HUDEP-2 (cell line): ENCODE data around the gene TTC9.
"Not testable (repeated sequence)": the region's sequence is repeated elsewhere in the genome, so short reads cannot be mapped to it uniquely, and the experiment has no call there.

ENCODE experiments used
- DNase-seq, 76 experiments: peaks; one replicate each; lab custom pipeline; 2025; ENCODE audit not compliant: unreplicated experiment in 76 of 76; lab: John Stamatoyannopoulos, UW

TTC9 gene

DNA sequence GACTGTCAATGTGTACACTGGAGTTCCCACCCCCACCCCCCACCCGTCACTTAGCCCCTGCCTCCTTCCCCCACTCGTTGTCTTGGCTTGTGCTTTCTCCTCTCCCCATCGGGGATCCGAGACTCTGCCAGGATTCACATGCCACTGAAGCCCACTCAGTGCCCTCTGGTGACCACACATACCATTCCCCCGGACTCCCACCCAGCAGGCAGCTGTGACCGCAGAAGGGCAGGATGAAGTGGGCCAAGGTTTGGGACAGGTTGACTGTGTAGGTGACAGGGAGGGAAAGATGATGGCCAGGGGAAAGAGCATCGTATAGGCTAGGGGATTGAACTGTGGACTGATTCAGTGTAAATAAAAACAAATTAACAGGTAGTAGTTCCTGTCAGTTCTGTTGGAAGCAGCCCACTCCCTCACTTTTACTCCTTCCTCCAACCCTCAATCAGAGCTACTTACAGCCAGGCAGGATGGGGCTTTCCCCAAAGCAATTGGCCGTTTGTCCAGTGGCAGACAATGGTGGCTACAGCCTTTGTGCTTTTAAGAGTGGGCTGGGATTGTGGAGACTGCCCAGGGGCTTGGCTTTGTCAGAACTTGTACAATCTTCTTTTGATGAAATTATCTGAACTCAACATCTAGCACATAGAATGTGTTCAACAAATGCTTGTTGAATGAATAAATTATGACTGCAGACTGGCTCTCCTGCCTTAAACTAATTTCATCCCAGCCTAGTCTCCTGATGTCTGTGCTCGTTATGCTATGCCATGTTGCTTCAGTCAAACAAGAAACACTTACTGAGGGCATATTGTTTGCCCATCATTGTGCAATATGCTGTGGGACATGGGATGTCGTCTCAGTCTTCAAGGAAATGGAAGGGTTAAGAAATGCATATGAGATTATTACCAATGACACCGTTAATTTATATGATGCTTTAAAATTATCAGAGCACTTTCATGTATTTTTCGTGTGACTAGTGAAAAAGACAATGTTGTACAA is 30.2 kb downstream of the TTC9 start:
- no peak for DNase-seq

DNA sequence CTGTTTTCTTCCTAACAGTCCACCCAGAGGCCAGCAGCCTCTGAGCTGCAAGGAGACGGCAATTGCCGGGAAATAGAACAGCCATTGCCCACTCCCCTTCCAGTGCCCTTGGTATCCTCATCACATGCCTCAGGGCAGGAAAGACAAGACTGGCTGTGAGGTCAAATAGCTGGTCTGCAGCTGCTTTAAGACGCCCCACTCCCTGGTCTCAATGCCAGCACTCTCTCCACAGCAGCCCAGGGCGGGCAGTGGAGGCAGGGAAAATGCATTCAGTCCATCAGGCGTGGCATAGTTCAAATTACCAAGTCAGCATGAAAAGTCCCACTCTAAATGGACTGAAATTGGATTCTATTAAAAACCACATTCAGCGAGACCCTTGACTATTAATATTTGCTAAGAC is 35.6 kb downstream of the TTC9 start:
- no peak for DNase-seq

DNA sequence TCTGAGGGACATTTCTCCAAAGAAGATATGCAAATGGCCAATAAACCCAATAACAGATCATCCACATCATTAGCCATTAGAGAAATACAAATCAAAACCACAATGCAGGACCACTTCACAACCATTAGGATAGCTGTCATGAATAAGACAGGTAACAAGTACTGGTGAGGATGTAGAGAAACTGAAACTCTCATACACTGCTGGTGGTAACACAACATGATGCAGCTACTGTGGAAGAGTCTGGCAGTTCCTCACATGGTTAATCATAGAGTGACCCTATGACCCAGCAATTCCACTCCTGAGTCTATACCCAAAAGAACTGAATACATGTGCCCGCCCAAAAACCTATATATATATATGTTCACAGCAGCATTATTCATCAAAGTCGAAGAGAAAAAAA is 39.0 kb downstream of the TTC9 start:
- DNase-seq: no peak

DNA sequence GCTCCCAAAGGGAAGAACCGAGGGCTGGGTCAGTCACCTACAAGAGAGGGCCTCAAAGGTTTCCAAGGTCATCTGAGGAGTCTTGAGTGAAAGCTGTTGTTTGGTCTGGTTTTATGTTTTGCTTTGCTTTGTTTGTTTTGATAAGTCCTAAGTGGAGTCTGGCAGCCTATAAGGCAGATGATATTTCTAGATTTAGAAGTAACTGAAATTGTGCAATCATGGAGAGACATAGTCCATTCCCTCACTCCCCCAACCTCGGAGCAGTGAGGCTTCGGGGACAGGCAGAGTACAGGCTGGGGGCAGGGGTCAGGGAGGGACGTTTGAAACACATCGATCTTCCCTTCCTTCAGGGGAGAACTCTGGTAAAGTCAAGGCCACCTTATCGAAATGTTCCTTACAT is 42.3 kb downstream of the TTC9 start:
- DNase-seq: no peak

DNA sequence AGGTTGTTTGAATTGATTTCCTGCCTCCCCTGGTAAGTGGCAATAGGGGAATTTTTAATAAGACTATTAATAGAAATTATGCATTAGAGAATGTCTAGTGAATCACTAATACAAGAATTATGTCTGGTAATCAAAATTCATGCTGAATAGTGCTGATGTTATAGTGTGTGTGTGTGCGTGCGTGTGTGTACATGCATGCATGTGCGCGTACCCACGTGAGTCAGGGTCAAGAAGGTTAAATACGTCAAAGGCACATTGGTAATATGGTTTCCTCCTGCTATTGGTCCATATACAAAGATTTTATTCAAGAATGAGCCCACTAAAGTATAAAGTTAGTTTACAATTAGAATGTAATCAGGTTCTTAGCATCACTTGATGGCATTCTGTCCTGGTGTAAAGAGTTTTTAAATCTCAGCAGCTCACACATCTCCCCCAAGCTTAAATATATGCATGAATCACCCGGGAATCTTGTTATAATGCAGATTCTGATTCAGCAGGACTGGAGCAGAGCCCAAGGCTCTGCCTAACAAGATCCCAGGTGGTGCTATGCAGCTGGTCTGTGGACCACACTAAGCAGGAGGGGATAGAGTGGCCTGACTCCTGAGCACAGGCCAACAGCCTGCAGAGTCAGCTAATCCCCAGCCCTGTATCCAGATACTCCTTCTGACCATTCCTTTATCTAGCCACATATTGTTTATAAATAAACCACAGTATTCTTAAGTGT is 43.9 kb downstream of the TTC9 start:
- DNase-seq: no peak

DNA sequence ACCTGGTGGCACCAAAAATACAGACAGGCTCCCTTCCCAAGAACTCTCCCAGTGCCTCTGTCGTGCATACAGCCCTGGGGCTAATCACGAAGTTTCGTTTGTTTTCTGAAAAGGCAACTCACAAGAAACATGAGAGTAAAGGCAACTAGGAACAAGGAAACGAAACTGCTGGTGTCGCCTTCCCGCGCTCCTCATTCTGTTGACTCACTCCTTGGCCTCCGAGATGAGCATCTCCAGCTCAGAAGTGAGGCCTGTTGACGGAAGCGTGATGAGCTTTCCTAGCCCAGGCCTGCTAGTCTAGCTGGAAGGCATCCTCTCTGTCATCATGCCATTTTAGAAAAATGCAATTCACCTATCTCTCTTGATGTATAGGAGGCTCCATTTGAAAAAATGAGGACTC is 50.5 kb downstream of the TTC9 start:
- no peak for DNase-seq

DNA sequence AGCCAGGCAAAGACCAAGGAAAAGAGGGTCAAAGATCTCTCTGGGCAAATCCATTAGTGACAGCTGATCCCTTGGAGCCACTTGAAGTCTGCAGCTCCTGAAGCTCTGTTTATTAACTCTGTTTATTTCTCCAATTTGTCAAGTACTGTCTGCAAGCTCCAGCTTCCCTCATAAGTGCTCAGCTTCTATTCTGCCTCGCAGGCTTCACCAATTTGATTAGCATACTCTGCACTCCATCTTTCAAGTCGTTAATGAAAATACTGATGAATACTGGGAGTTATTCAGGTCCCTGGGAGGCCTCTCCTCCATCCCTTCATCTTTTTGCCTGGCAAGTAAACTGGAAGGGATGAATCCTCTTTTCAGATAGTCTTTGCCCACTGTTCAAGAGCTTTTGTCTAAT is 54.3 kb downstream of the TTC9 start:
- no peak for DNase-seq

DNA sequence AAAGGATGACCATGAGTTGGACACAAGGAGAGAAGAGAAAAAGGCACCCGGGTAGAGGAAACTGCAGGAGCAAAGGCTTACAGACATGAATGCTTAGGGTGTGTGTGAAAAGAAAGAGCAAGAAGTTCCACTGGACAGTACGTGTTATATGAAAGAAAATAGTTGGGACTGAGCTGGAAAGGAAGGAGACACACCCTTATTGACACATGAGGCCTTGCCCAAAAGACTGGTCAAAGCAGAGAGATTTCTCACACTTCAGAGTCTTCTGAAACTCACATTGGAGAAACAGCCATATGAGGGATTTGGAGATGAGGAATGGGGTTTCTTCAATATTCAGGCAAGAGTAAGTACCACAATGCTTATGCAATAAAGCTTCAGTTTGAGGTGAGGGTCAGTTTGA is 56.0 kb downstream of the TTC9 start:
- DNase-seq: no peak

DNA sequence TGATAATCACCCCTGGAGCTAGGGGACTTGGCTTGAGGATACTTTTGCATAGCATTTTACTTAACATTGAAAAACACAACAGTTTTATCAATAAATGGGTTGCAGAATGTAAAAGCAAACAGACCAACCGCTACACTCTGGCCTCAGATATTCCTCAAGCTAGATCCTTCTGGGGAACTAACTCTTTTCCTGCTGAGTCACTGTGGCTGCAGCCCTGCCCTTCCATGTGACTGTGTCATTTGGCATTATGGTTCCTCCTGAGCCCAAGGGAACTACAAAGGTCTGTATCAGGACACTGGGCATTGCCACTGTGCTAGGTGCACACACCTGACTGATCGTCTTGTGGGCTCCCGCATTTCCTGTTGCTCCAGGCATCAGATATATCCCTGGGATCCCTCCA is 56.6 kb downstream of the TTC9 start:
- DNase-seq: peak in 10 of 76 experiments; percentile 2 to 22 (median 13)

DNA sequence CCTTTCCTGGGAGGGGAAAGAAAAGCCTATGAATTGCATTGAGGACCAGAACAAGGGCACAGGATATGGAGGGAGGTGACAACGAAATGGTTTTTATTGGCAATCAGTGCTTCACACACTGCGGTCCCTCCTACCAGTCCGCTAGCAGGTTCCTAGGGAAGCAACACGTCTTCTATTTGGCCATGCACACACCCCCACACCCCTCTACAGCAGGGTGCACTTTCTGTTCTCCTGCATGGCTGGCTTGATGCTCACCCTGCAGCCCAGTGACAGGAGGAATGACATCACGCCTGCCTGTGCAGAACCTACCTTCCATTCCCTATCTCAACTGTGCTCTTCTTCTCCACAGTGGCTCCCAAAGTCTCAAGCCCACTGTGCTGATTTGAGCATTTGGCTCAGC is 57.9 kb downstream of the TTC9 start:
- DNase-seq: no peak

DNA sequence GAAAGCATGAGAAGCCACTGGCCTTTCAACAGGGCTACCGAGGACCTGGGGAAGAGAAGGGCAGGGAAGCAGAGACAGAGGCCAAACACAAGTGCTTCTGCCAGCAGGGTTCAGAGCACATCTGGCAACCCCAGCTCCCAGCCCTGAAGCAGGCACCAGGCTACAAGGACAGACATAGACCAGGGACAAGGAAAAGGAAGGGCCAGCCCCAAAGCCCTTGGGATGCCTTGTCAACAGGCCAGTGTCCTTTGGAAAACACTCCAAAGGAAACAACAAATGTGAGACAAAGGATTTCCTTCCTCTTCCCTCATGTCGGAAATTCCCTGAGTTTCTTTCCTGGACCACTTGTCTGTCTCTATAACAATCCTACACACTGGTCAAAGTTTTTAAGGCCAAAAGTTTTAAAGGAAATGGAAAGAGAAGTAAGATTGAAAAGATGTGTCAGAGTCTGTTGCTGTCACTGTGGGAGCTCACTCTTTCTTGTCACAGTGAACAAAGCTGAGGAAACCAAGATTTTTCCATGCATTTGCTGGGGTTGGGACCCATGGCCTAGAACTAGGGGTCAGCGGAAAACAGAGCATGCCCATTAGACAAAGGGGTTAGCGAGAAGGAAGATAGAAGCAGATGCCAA is 59.4 kb downstream of the TTC9 start:
- DNase-seq: no peak

DNA sequence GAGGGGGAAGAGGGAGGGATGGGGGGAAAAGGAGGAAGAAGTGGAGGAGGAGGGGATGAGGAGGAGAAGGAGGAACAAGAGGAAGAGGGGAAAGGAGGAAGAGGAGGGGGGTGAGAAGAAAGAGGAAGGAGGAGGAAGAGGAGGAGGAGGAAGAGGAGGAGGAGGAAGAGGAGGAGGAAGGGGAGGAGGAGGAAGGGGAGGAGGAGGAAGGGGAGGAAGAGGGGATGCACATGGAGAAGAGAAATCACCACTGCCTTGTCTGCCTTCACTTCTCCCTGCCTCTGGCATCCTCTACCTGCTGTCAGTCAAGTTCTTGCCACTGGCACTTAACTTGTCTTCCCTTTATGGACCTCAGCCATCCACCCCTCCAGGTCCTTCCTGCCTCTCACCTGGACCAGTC is 59.9 kb downstream of the TTC9 start:
- no peak for DNase-seq

DNA sequence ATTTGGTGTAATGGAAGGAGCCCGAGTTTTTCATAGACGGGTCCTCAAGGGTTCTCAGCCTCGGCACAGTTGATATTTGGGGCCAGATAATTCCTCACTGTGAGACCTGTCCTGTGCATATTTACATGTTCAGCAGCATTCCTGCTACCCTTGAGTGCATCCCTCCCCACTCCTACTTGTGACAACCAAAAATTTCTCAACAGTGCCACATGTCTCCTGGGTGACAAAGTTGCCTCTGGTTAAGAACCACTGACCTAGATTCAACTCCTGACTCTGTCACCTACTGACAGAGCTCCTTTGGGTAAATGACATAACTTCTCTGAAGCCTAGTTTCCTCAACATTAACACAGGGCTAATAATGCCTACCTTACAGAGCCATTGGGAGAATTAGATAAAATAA is 60.4 kb downstream of the TTC9 start:
- no peak for DNase-seq

DNA sequence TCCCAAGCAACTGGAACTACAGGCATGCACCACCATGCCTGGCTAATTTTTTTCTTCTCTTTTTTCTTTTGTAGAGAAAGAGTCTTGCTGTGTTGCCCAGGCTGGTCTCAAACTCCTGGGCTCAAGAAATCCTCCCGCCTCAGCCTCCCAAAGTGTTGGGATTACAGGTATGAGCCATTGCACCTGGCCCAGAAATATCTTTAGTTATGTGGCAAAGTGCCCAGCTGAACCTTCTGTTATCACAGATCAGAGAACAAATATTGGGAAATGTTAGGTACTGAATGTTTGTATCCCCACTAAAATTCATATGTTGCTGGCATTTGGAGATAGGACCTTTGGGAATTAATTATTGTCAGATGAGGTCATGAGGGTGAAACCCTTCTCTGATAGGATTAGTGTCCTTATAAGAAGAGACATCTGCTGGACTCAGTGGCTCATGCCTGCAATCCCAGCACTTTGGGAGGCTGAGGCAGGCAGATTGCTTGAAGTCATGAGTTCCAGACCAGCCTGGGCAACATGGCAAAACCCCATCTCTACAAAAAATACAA is 62.0 kb downstream of the TTC9 start:
- not testable (repeated sequence) for DNase-seq

DNA sequence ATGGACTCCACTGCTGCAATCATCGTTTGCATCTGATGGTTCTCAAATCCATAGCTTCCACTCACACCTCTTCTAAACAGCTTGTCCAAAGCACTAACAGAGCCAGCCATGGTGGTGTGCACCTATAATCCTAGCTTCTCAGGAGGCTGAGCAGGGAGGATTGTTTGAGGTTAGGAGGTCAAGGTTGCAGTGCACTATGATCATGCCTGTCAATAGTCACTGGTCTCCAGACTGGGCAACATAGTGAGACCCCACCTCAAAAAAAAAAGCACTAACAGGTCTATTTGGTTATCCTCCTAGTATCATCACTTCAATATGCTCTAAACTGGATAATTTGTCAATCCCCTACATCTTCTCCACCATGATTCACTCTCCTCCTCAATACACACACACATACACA is 63.2 kb downstream of the TTC9 start:
- no peak for DNase-seq

DNA sequence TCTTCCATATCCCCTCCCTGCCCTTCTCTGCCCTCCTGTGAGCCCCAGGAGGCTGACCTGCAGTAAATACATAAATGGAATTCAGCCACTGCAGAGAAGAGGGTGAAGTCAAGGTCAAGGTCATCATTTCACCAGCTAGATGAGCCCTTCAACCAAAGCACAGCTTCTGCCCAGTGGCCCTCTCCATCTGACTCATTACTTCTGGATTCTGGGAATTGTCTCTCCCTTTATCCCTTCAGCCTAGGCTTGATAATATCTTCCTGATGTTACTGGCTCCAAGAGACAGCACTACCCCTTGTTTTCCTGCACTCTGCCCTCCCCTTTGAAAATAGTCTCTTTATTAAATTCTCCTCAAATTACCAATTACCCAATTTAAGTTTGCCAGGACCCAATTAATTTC is 64.5 kb downstream of the TTC9 start:
- no peak for DNase-seq

DNA sequence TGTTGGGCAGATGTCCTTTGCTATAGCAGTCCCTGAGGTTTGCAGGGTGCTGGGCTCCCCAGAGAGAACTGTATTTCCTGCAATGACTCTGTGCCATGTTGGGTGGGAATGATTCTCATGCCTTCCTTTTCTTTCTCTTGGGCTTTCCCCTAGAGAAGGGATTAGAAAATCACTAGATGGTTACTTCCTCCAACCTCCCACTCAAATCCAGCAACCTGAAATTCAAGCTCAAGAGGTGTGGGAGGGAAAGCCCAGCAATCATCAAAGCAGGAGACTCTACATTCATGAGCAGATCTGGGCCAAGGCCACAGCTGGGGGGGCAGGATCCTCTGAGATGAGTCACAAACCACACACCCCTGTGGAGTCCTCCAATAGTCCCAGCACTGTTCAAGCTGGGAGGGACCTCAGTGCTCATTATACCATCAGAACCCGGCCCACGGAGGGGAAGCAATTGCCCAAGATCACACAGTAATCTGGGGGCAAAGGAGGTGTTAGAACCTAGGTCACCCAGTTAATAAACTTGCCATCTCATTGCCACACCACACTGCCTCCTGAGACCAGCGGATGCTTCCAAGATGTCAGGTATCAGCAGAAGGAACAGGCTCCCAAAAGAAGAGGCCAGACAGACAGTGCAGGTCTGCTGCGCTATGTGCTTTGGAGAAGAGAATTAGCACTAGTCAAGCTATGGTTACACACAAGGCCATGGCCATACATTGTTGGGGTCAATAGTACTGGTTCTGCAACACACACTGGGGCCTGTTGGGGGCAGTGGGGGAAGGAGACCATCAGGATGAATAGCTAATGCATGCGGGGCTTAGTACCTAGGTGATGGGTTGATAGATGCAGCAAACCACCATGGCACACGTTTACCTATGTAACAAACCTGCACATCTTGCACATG is 65.7 kb downstream of the TTC9 start:
- DNase-seq: no peak

DNA sequence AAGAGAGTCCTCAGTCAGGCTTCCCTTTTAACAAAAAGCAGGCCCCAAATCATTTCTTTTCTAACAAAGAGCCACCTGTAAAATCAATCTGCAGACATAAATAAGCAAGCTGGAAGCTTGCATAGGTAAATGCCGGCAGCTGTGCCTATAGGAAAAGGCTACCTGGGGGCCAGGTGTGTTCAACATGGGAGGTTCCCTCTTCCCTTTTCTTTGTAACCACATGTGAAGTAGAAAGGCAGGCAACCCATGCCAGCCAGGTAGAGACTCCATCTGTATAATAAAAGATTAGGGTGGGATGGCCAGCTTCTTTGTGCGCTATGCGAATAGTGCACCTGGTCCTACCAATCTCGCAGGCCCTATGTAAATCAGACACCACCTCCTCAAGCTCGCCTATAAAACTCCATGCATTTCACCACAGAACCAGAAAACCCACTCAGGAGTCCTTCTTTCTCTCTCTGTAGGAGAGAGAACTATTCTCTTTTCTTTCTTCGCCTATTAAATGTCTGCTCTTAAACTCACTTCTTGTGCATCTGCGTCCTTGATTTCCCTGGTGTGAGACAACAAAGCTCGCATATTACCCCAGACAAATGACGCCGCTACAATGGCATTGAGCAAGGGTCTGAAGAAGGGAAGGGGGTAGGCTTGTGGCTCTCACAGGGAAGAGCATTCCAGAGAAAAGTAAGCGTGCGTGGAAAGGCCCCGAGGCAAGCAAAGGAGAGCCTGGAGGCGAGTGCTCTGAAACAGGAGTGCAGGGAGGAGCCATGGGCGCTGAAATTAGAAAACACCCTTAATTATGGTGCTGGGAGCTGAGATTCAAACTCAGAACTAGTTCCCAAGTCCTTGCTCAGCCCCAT is 67.2 kb downstream of the TTC9 start:
- DNase-seq: no peak

DNA sequence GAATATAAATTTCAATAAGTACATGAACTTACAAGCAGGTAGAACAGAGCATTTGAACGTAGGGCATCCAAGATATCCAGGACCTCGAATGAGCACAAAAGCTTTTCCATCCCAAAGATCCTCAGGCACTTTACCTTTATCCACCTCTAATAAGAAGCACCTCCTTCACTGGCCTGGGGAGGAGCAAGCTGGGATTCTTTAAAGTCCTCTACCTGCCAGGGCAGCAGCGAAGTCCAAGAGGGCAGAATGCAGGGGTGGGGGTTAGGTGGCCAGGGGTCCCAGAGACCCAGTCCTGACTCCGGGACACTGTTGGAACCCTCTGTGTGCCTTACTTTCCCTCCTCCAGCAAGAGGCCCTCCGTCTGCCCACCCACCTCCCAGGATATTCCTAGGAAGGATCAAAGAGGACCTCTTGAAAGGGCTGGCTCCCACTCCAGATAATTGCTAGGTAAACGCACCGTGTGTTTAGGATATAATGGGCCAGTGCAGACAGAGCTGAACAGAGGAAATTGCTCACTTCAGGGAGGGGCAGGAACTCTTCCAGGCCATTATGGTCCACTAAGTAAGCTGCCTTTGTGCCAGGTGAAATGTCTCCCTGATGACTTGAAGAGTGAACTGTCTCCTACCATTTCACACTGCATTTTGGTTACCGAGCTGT is 68.1 kb downstream of the TTC9 start:
- DNase-seq: no peak
